PC-3 (cell line): Measurements from ENCODE around the gene CDR2L.
"Not testable (repeated sequence)": the region's sequence is repeated elsewhere in the genome, so short reads cannot be mapped to it uniquely, and the experiment has no call there.

ENCODE experiments used
- CTCF ChIP-seq: fragments of 300-600 bp; sonication (generic); conservative IDR thresholded peaks from 2 replicates; pipeline ENCODE4 v1.5.1; 2017; ENCODE audit warnings: antibody characterized with exemption, low read depth, mild to moderate bottlenecking, low read length
- EZH2 ChIP-seq: fragments of 300-600 bp; sonication (generic); IDR thresholded peaks from one replicate; pipeline ENCODE4 v1.6.1; 2017; ENCODE audit warnings: antibody characterized with exemption, mild to moderate bottlenecking, low read length; ENCODE audit not compliant: unreplicated experiment
- EZH2phosphoT487 ChIP-seq: fragments of 300-600 bp; sonication (generic); IDR thresholded peaks from 2 replicates; pipeline ENCODE4 v1.6.1; 2018; ENCODE audit warnings: mild to moderate bottlenecking, antibody characterized with exemption, low read length, borderline replicate concordance

DNA sequence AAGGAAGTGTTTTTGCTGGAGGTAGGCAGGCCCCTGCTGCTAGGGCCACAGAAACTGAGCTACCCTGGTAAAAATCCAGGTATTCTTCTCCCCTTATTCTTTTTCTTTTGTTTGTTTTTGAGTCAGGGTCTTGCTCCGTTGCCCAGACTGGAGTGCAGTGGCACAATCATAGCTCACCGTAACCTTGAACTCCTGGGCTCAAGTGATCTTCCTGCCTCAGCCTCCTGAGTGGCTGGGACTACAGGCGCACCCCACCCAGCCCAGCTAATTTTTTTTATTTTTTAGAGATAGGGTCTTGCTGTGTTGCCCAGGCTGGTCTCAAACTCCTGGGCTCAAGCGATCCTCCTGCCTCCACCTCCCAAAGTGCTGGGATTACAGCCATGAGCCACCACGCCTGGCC, 17.9 kb upstream of the CDR2L start:
- not testable (repeated sequence) for TF ChIP-seq CTCF, EZH2, EZH2phosphoT487
